COR-L47 (cell line): ENCODE results near the gene AVPR2.

Experiments used
- DNase-seq: peaks from one replicate; lab custom pipeline; 2025; lab: John Stamatoyannopoulos, UW

The AVPR2 gene

GRCh38 chrX:153871451-153871850 lies 33.0 kb upstream of the AVPR2 start:
- DNase-seq, result no peak

- DNase-seq, result no peak
Measured at GRCh38 chrX:153871946-153872878, 32.3 kb upstream of the AVPR2 start.

GRCh38 chrX:153873282-153874084 lies 31.0 kb upstream of the AVPR2 start:
- DNase-seq, result no peak

GRCh38 chrX:153874085-153874365 lies 30.4 kb upstream of the AVPR2 start:
- no peak for DNase-seq

- no peak for DNase-seq
Measured at GRCh38 chrX:153874366-153875125, 29.9 kb upstream of the AVPR2 start.

GRCh38 chrX:153875391-153876111 lies 28.9 kb upstream of the AVPR2 start:
- DNase-seq, result no peak

- no peak for DNase-seq
Measured at GRCh38 chrX:153876112-153876491, 28.4 kb upstream of the AVPR2 start.

GRCh38 chrX:153877571-153878261 lies 26.8 kb upstream of the AVPR2 start:
- no peak for DNase-seq

- no peak for DNase-seq
Measured at GRCh38 chrX:153878345-153878744, 26.1 kb upstream of the AVPR2 start.

GRCh38 chrX:153878969-153879653 lies 25.4 kb upstream of the AVPR2 start:
- peak; percentile 62 for DNase-seq

GRCh38 chrX:153879741-153880439 lies 24.6 kb upstream of the AVPR2 start:
- DNase-seq, result no peak

- no peak for DNase-seq
Measured at GRCh38 chrX:153880440-153880815, 24.0 kb upstream of the AVPR2 start.

- DNase-seq, result no peak
Measured at GRCh38 chrX:153881281-153881680, 23.2 kb upstream of the AVPR2 start.

GRCh38 chrX:153882086-153882498 lies 22.4 kb upstream of the AVPR2 start:
- DNase-seq, result no peak

- DNase-seq, result no peak
Measured at GRCh38 chrX:153882557-153882956, 21.9 kb upstream of the AVPR2 start.

GRCh38 chrX:153883163-153883843 lies 21.2 kb upstream of the AVPR2 start:
- no peak for DNase-seq

- DNase-seq, result no peak
Measured at GRCh38 chrX:153884136-153884535, 20.3 kb upstream of the AVPR2 start.

GRCh38 chrX:153884590-153884989 lies 19.9 kb upstream of the AVPR2 start:
- DNase-seq, result peak; percentile 35

- DNase-seq, result no peak
Measured at GRCh38 chrX:153885208-153885787, 19.2 kb upstream of the AVPR2 start.
